ENCODE results near the gene ARHGAP28.

DNA sequence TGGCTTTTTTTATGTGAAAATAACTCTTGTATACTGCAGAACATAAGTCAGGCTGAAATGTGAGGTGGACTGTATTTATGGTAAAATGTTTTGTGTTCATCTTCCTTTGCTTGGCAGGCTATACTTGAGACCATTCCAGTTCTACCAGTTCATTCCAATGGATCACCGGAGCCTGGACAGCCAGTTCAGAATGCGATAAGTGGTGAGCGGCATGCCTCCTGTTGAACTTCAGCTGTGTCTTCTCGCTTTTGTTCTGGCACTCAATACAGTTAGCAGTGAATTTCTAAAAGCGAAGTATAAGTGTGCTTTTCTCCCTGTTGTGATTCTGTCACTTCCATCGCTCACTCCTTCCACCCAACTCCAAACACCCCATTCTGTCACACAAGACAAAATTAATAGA, 138.5 kb downstream of the ARHGAP28 start:
- TF ChIP-seq CTCF (IDR thresholded peaks at IDR 0.05 in 2 of 3, conservative IDR thresholded peaks at IDR 0.05 in 1 of 3; ENCODE audit: control insufficient read depth in 2 of 3, extremely low read depth in 1 of 3, insufficient read depth in 1 of 3, low read depth in 3 of 3, low read length in 3 of 3) (no peak), FOS (IDR thresholded peaks at IDR 0.05; ENCODE audit: borderline replicate concordance, extremely low read depth, insufficient read length) (no peak), ATF3 (IDR thresholded peaks at IDR 0.05; ENCODE audit: borderline replicate concordance, extremely low read depth, low read depth, low read length) (no peak), CEBPB (IDR thresholded peaks at IDR 0.05; ENCODE audit: borderline replicate concordance in 1 of 2, low read depth in 2 of 2, low read length in 2 of 2) (no peak), TBL1XR1 (IDR thresholded peaks at IDR 0.05; ENCODE audit: low read depth, low read length) (no peak), YY1 (IDR thresholded peaks at IDR 0.05; ENCODE audit: low read depth, low read length) (no peak)
